K562 (cell line): Measurements from ENCODE around the gene TGFBR1. TPM values are rescaled to one million over a fixed set of nuclear protein-coding genes. Genes with fewer than 3 reads are reported as not detected.

Experiments
- CBX1 ChIP-seq: sonication (generic); IDR thresholded peaks from 2 replicates; pipeline ENCODE4 v1.6.1; 2016; ENCODE audit warnings: antibody characterized with exemption, low read depth, mild to moderate bottlenecking
- CC2D1A ChIP-seq: fragments of 450-650 bp; IDR thresholded peaks from 2 replicates; pipeline ENCODE4 v1.6.1; 2017; ENCODE audit warnings: mild to moderate bottlenecking
- DMBX1 ChIP-seq: fragments of 250-450 bp; sonication (Bioruptor Pico); IDR thresholded peaks from 2 replicates; pipeline ENCODE4 v1.8.0; 2022; ENCODE audit warnings: inconsistent platforms, mild to moderate bottlenecking, moderate library complexity, borderline replicate concordance
- ELF1 ChIP-seq: fragments of 200-800 bp; sonication (Bioruptor generic); IDR thresholded peaks from 2 replicates; pipeline ENCODE4 v1.6.1; 2016; ENCODE audit warnings: missing genetic modification characterization, missing compliant biosample characterization
- GTF3C2 ChIP-seq: IDR thresholded peaks from 3 replicates; pipeline ENCODE4 v1.6.1; 2011; ENCODE audit warnings: borderline replicate concordance, mild to moderate bottlenecking, moderate library complexity; ENCODE audit not compliant: insufficient read length; ENCODE audit errors: extremely low read depth
- MTA2 ChIP-seq: fragments of 450-650 bp; IDR thresholded peaks from 2 replicates; pipeline ENCODE4 v1.6.1; 2016; ENCODE audit warnings: low read depth
- MXD1 ChIP-seq: fragments of 250-450 bp; sonication (Bioruptor Pico); IDR thresholded peaks from 2 replicates; pipeline ENCODE4 v1.8.0; 2021; ENCODE audit warnings: borderline replicate concordance, mild to moderate bottlenecking, moderate library complexity; ENCODE audit not compliant: poor library complexity, severe bottlenecking
- POLR2AphosphoS2 ChIP-seq: IDR thresholded peaks from 2 replicates; pipeline ENCODE4 v1.6.1; 2012; ENCODE audit warnings: low read length, improper control_type of control experiment
- STAT5B ChIP-seq: fragments of 250-450 bp; sonication (Bioruptor Pico); IDR thresholded peaks from 2 replicates; pipeline ENCODE4 v1.8.0; 2021; ENCODE audit warnings: mild to moderate bottlenecking, inconsistent platforms
- TSC22D4 ChIP-seq: fragments of 450-650 bp; IDR thresholded peaks from 2 replicates; pipeline ENCODE4 v1.6.1; 2016; ENCODE audit warnings: missing genetic modification characterization, missing biosample characterization, control low read depth
- ZBTB40 ChIP-seq, 2 experiments: fragments of 450-650 bp in 1 of 2; sonication (generic) in 1 of 2; formaldehyde crosslinking in 1 of 2; IDR thresholded peaks; 2 replicates each; pipeline versions ENCODE4 v1.7.1 to v1.9.0; 2016 to 2022; ENCODE audit warnings: inconsistent platforms in 1 of 2, mild to moderate bottlenecking in 1 of 2, missing genetic modification reagents in 1 of 2
- ZNF23 ChIP-seq: fragments of 250-450 bp; sonication (Bioruptor Pico); IDR thresholded peaks from 2 replicates; pipeline ENCODE4 v1.4.0; 2020; ENCODE audit warnings: mild to moderate bottlenecking
- ZNF766 ChIP-seq: fragments of 200-800 bp; sonication (Bioruptor generic); conservative IDR thresholded peaks from 2 replicates; pipeline ENCODE4 v1.6.1; 2016; ENCODE audit warnings: missing genetic modification characterization, missing compliant biosample characterization
- ZNF77 ChIP-seq: fragments of 250-450 bp; sonication (Bioruptor Pico); IDR thresholded peaks from 2 replicates; pipeline ENCODE4 v1.5.0; 2020
- polyA plus RNA-seq, 8 experiments: library from polyadenylated mRNA; depleted of rRNA in 4 of 8; stranded (reverse) in 5 of 8; unstranded in 3 of 8; fragments of >200 nt; fragmentation: Nextera tagmentation in 2 of 8; fragmentation: Illumina TruSeq in 1 of 8; extraction: Ambion mirVana in 2 of 8; extraction: Trizol in 1 of 8; gene quantifications; 2 replicates each; pipeline versions ENCODE4 v1.2.1 to v1.2.3, GENCODE V29; 2011 to 2014; ENCODE audit warnings: inconsistent platforms in 1 of 8, missing spikeins in 1 of 8
- total RNA-seq, 7 experiments: library from RNA; depleted of rRNA in 6 of 7; stranded (reverse); fragments of >200 nt in 6 of 7; fragmentation: Illumina TruSeq in 2 of 7; extraction: Trizol in 2 of 7; gene quantifications; 2 replicates each; pipeline versions ENCODE4 v1.2.1 to v1.2.3, GENCODE V29; 2011 to 2021; ENCODE audit warnings: low replicate concordance in 1 of 7

Gene TGFBR1
- total and polyA plus RNA-seq, 9 of the 15 experiments (the other 6 are each of a cell fraction or from before 2014, with no cell fraction given) = 15.5 to 62.4 (median 42.7) TPM

- no peak for TF ChIP-seq ZBTB40 (IDR thresholded peaks at IDR 0.05)
- no peak for TF ChIP-seq ZBTB40 (CRISPR knock-in tag; IDR thresholded peaks at IDR 0.05)
- TF ChIP-seq CC2D1A = peak; percentile 60; the same call in 1 of the 2 replicates
- no peak for TF ChIP-seq GTF3C2
- no peak for TF ChIP-seq MXD1 (CRISPR knock-in tag)
- TF ChIP-seq STAT5B (CRISPR knock-in tag) = no peak
- TF ChIP-seq ELF1 = no peak
- no peak for TF ChIP-seq POLR2AphosphoS2
- no peak; the same call in 1 of the 2 replicates for TF ChIP-seq ZNF766
- peak; percentile 58; the same call in 1 of the 2 replicates for TF ChIP-seq MTA2
- TF ChIP-seq DMBX1 (CRISPR knock-in tag) = peak; percentile 62; the same call in 1 of the 2 replicates
- TF ChIP-seq ZNF77 (CRISPR knock-in tag) = no peak
- no peak for TF ChIP-seq TSC22D4 (tag)
- TF ChIP-seq CBX1 = no peak
- no peak for TF ChIP-seq ZNF23
Observed at GRCh38 chr9:99057665-99058625, 47.0 kb upstream of the TGFBR1 start (continued).
